GM23248 (cell line): Measurements from ENCODE around the gene MYL4.

ENCODE experiments used
- EZH2 ChIP-seq: fragments of 200-600 bp; sonication (generic); IDR thresholded peaks from 2 replicates; pipeline ENCODE4 v1.6.1; 2018; ENCODE audit warnings: antibody characterized with exemption, mild to moderate bottlenecking; ENCODE audit not compliant: insufficient read depth, poor library complexity, severe bottlenecking
- EZH2phosphoT487 ChIP-seq: fragments of 200-600 bp; sonication (generic); IDR thresholded peaks from 2 replicates; pipeline ENCODE4 v1.6.1; 2018; ENCODE audit warnings: antibody characterized with exemption, moderate library complexity, mild to moderate bottlenecking, low read depth; ENCODE audit not compliant: insufficient read depth

DNA sequence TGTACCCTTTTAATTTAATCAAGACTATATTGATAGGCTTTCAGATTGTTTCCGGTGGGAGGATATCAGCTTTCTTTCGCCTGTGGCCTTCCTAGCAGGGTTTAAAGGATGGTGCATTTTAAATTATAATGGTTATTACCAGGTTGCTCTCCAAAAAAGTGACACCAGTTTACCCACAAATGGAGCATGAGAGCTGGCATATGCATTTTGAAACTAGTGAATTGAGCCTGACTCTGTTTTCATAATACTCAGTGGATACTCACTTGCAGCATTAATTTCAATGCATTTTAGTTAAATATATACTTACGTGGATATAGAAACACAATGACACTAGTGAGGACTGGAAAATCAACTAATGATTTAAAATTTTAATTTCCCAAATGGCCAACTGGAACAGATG lies 5.8 kb downstream of the MYL4 start:
- TF ChIP-seq EZH2phosphoT487 (no peak), EZH2 (no peak)
